Endothelial cell of umbilical vein (primary cell): ENCODE measurements around the gene CBX2. TPM values are rescaled to one million over a fixed set of nuclear protein-coding genes. Genes with fewer than 3 reads are reported as not detected.

ENCODE experiments used
- BruUV-seq: library from RNA; stranded (reverse); fragments of 400-500 nt; replicated peaks from 2 replicates; lab custom pipeline; 2021; lab: Mats Ljungman, UMichigan
- CTCF ChIA-PET: fragments of 300-600, 350-600 bp; sonication (Branson Sonifier 250); formaldehyde crosslinking; loops from one replicate; lab custom pipeline; 2021; ENCODE audit warnings: antibody characterized with exemption, inconsistent platforms; lab: Charles Lee
- POLR2A ChIA-PET: fragments of 300-600, 350-600 bp; sonication (Branson Sonifier 250); formaldehyde crosslinking; loops from one replicate; lab custom pipeline; 2021; ENCODE audit warnings: antibody characterized with exemption, inconsistent platforms; lab: Charles Lee
- DNase-seq: peaks from one replicate; pipeline ENCODE4 v3.0.0-alpha.2; 2011; ENCODE audit warnings: low read depth, low spot score
- FAIRE-seq: peaks from 2 replicates; lab custom pipeline; 2011; peaks lifted over from hg19 to GRCh38; lab: Jason Lieb, UNC
- H2AFZ ChIP-seq: 2 replicates; pipeline ENCODE4 v1.6.0; 2012; ENCODE audit warnings: low read depth, low read length, control low read depth, inconsistent platforms
- H3K27ac ChIP-seq: 2 replicates; pipeline ENCODE4 v1.5.1; 2011; ENCODE audit warnings: low read depth, mild to moderate bottlenecking, control low read depth, low read length, moderate library complexity; ENCODE audit not compliant: insufficient read depth
- H3K27me3 ChIP-seq, 2 experiments: 2 replicates each; pipeline versions ENCODE4 v1.6.0 to v1.6.1; 2011; ENCODE audit warnings: low read length in 2 of 2, mixed read lengths in 1 of 2; ENCODE audit not compliant: control insufficient read depth in 2 of 2, insufficient read depth in 2 of 2
- H3K36me3 ChIP-seq, 2 experiments: 2 replicates in 1 of 2; 3 replicates in 1 of 2; pipeline ENCODE4 v1.5.1; 2011; ENCODE audit warnings: low read length in 2 of 2, mild to moderate bottlenecking in 1 of 2, moderate library complexity in 1 of 2; ENCODE audit not compliant: control insufficient read depth in 2 of 2, insufficient read depth in 2 of 2; ENCODE audit errors: extremely low read depth in 1 of 2
- H3K4me1 ChIP-seq: 3 replicates; pipeline ENCODE4 v1.5.1; 2011; ENCODE audit warnings: mild to moderate bottlenecking, low read length; ENCODE audit not compliant: control insufficient read depth, insufficient read depth; ENCODE audit errors: extremely low read depth
- H3K4me2 ChIP-seq: 2 replicates; pipeline ENCODE4 v1.6.1; 2011; ENCODE audit warnings: low read length, control low read depth, mixed read lengths; ENCODE audit not compliant: insufficient read depth
- H3K4me3 ChIP-seq, 3 experiments: fragments of 200-600 bp in 1 of 3; sonication (generic), shearing (Covaris generic) in 1 of 3; replicated peaks in 1 of 3; 2 replicates each; pipeline ENCODE4 v1.5.1; 2011 to 2016; ENCODE audit warnings: control low read depth in 3 of 3, low read length in 3 of 3, mild to moderate bottlenecking in 2 of 3, inconsistent platforms in 1 of 3, low read depth in 1 of 3, moderate library complexity in 1 of 3; ENCODE audit not compliant: insufficient read depth in 1 of 3
- H3K79me2 ChIP-seq: 2 replicates; pipeline ENCODE4 v1.6.0; 2012; ENCODE audit warnings: low read length, inconsistent platforms; ENCODE audit not compliant: control insufficient read depth, insufficient read depth
- H3K9ac ChIP-seq: replicated peaks from 2 replicates; pipeline ENCODE3; 2011; ENCODE audit warnings: low read length, control low read depth; ENCODE audit not compliant: insufficient read depth; ENCODE audit errors: extremely low read depth
- H3K9me1 ChIP-seq: replicated peaks from 3 replicates; pipeline ENCODE4 v1.6.0; 2011; ENCODE audit warnings: mild to moderate bottlenecking, low read length; ENCODE audit not compliant: control insufficient read depth, insufficient read depth; ENCODE audit errors: extremely low read depth
- H3K9me3 ChIP-seq: replicated peaks from 2 replicates; pipeline ENCODE4 v1.5.1; 2012; ENCODE audit warnings: low read length, inconsistent platforms; ENCODE audit not compliant: control insufficient read depth, insufficient read depth
- H4K20me1 ChIP-seq: replicated peaks from 2 replicates; pipeline ENCODE3; 2011; ENCODE audit warnings: mild to moderate bottlenecking, low read length; ENCODE audit not compliant: control insufficient read depth, insufficient read depth; ENCODE audit errors: extremely low read depth
- EZH2 ChIP-seq: IDR thresholded peaks from 2 replicates; pipeline ENCODE4 v1.6.1; 2012; ENCODE audit warnings: borderline replicate concordance, low read depth, mild to moderate bottlenecking, moderate library complexity, low read length, inconsistent platforms; ENCODE audit not compliant: severe bottlenecking
- FOS ChIP-seq: IDR thresholded peaks from 2 replicates; pipeline ENCODE4 v1.6.1; 2011; ENCODE audit warnings: mild to moderate bottlenecking, low read length, moderate library complexity, borderline replicate concordance; ENCODE audit not compliant: insufficient read depth
- GATA2 ChIP-seq: IDR thresholded peaks from 2 replicates; pipeline ENCODE4 v1.7.0; 2011; ENCODE audit warnings: low read depth, mild to moderate bottlenecking, moderate library complexity, mixed read lengths, low read length; ENCODE audit not compliant: insufficient read length, insufficient read depth
- JUN ChIP-seq: IDR thresholded peaks from 2 replicates; pipeline ENCODE4 v1.6.1; 2011; ENCODE audit warnings: borderline replicate concordance, low read depth; ENCODE audit not compliant: insufficient read length, insufficient read depth
- MAX ChIP-seq: IDR thresholded peaks from 2 replicates; pipeline ENCODE4 v1.6.1; 2011; ENCODE audit not compliant: insufficient read depth, insufficient read length
- MYC ChIP-seq: IDR thresholded peaks from one replicate; pipeline ENCODE4 v1.6.1; 2011; ENCODE audit warnings: mild to moderate bottlenecking, low read depth, low read length
- POLR2A ChIP-seq: IDR thresholded peaks from 2 replicates; pipeline ENCODE4 v1.6.1; 2012; ENCODE audit warnings: low read depth, mild to moderate bottlenecking, control low read depth, low read length
- POLR2AphosphoS5 ChIP-seq: IDR thresholded peaks from 2 replicates; pipeline ENCODE4 v1.6.1; 2012; ENCODE audit warnings: low read depth, mild to moderate bottlenecking, control low read depth, low read length, moderate library complexity; ENCODE audit not compliant: insufficient read depth
- dilution Hi-C: fragments of 300-500 bp; cut with MboI; formaldehyde crosslinking; loops from one replicate; pipeline ENCODE4 v1.15.0; 2019; ENCODE audit warnings: low sequenced_read_pairs; ENCODE audit not compliant: extremely low pct_ligation_motif_present
- intact Hi-C: fragments of 100-400 bp; cut with micrococcal nuclease; formaldehyde crosslinking; loops from one replicate; pipeline ENCODE4 v1.10.0; 2022
- polyA plus RNA-seq, 4 experiments: library from polyadenylated mRNA; depleted of rRNA in 3 of 4; stranded (reverse) in 3 of 4; unstranded in 1 of 4; fragments of >200 nt; gene quantifications; 2 replicates each; pipeline versions ENCODE4 v1.2.1 to v1.2.3, GENCODE V29; 2011 to 2012; ENCODE audit warnings: missing spikeins in 1 of 4
- total RNA-seq: library from RNA; stranded (reverse); gene quantifications from 2 replicates; pipeline ENCODE4 v1.2.3, GENCODE V29; 2021
- TF ChIP-seq, protein P1 (sequence below), 2 donors: IDR thresholded peaks; 1 replicate in 1 of 2; 2 replicates in 1 of 2; pipeline ENCODE4 v1.5.1; 2011; ENCODE audit warnings: low read length in 2 of 2, mild to moderate bottlenecking in 2 of 2, moderate library complexity in 2 of 2, control low read depth in 1 of 2, inconsistent platforms in 1 of 2, low read depth in 1 of 2; ENCODE audit not compliant: insufficient read depth in 1 of 2; ENCODE audit errors: extremely low read depth in 1 of 2

CBX2 gene
- total and polyA plus RNA-seq, 2 donors (not counting 3 experiments of a cell fraction or from before 2014, with no cell fraction given), result 10.5 to 20.0 TPM

- Histone ChIP-seq H4K20me1 (no peaks in the 10 kb centered on the region), H3K9me3 (no peaks in the 10 kb centered on the region), H2AFZ (no peak overlapping the region), H3K9ac (no peak overlapping the region), H3K4me2 (no peak overlapping the region), H3K4me3 (no peak overlapping the region), H3K79me2 (no peaks in the 10 kb centered on the region), H3K9me1 (no peaks in the 10 kb centered on the region), H3K4me1 (peaks cover 3% of the 10 kb centered on the region), H3K27me3 (peaks cover 40 to 56% of the 10 kb centered on the region in 2 experiments), H3K36me3 (no peaks in the 10 kb centered on the region), H3K27ac (no peak overlapping the region)
- CTCF ChIA-PET, result interaction anchor here (0.7 to 2.8 kb wide), 10 partner anchors 10 to 174 kb away, joined by 3 to 12 read pairs (median 5); partner anchors contain the start of genes CBX4 and CBX8
- POLR2A ChIA-PET, result no interaction called here
- DNase-seq (no peak), FAIRE-seq (no peak)
- BruUV-seq, result no TSS peak
- dilution Hi-C loops (no loop called here), intact Hi-C loops (no loop called here)
- TF ChIP-seq MYC, result no peak
- TF ChIP-seq JUN, result no peak
- TF ChIP-seq MAX, result no peak
These were observed 40.2 kb downstream of the CBX2 start for GRCh38 chr17:79818026-79818758.

DNA sequence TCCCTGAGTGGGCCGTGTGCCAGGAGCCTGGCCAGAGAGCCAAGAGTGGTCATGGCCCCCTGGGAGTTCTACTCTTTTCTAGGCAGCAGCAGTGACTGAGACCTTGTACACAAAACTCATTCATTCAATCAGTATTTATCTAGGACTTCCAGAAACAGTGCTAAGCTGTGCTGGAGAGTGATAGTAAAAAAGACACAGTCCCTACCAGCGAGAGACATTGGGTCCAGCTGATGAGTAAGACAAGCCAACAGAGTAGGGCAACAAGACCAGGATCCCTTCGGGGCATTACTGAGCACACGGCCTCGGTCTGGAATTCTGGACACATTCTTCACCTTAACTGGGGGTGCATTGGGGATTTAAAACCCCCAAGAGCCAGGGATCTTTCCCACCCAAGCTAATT is 41.1 kb downstream of the CBX2 start:
- H3K9ac ChIP-seq, result no peak overlapping the region
- dilution Hi-C loops, result no loop called here
- H3K4me3 ChIP-seq, result no peak overlapping the region
- H4K20me1 ChIP-seq, result no peaks in the 10 kb centered on the region
- CTCF ChIA-PET, result interaction anchor here (0.7 to 2.8 kb wide), 5 partner anchors 10 to 73 kb away, joined by 3 to 12 read pairs (median 4); partner anchors contain the start of gene CBX4
- no peaks in the 10 kb centered on the region for H3K36me3 ChIP-seq
- TF ChIP-seq FOS (no peak), MAX (no peak), JUN (no peak), MYC (no peak), POLR2A (no peak), POLR2AphosphoS5 (no peak), EZH2 (no peak), GATA2 (no peak)
- TF ChIP-seq, protein P1, sequence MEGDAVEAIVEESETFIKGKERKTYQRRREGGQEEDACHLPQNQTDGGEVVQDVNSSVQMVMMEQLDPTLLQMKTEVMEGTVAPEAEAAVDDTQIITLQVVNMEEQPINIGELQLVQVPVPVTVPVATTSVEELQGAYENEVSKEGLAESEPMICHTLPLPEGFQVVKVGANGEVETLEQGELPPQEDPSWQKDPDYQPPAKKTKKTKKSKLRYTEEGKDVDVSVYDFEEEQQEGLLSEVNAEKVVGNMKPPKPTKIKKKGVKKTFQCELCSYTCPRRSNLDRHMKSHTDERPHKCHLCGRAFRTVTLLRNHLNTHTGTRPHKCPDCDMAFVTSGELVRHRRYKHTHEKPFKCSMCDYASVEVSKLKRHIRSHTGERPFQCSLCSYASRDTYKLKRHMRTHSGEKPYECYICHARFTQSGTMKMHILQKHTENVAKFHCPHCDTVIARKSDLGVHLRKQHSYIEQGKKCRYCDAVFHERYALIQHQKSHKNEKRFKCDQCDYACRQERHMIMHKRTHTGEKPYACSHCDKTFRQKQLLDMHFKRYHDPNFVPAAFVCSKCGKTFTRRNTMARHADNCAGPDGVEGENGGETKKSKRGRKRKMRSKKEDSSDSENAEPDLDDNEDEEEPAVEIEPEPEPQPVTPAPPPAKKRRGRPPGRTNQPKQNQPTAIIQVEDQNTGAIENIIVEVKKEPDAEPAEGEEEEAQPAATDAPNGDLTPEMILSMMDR (IDR thresholded peaks at IDR 0.05; ENCODE audit: extremely low read depth in 1 of 2, insufficient read depth in 1 of 2, low read depth in 1 of 2, low read length in 2 of 2), result no peak
- POLR2A ChIA-PET, result no interaction called here
- no peaks in the 10 kb centered on the region for H3K9me1 ChIP-seq
- H3K4me1 ChIP-seq, result peaks cover 3% of the 10 kb centered on the region
- intact Hi-C loops, result no loop called here
- H3K27ac ChIP-seq, result no peak overlapping the region
- no peak overlapping the region for H2AFZ ChIP-seq
- BruUV-seq, result no TSS peak
- FAIRE-seq (no peak), DNase-seq (no peak)
- H3K27me3 ChIP-seq, result peaks cover 39 to 55% of the 10 kb centered on the region in 2 experiments
- no peaks in the 10 kb centered on the region for H3K9me3 ChIP-seq
- H3K79me2 ChIP-seq, result no peaks in the 10 kb centered on the region
- H3K4me2 ChIP-seq, result no peak overlapping the region
